T-helper 17 cell (primary cell): Measurements from ENCODE around the gene DVL3. TPM values are rescaled to one million over a fixed set of nuclear protein-coding genes. Genes with fewer than 3 reads are reported as not detected.
A peak's percentile ranks its signal among the peaks of the same experiment; 100 is the strongest.

ENCODE experiments used
- ATAC-seq: fragments of 150-1000 bp; cut with Tn5 transposase; 2 replicates; pipeline ENCODE4 v1.10.0; 2021; ENCODE audit warnings: mild to moderate bottlenecking, moderate library complexity
- DNase-seq, 3 donors: peaks; one replicate each; pipeline versions ENCODE4 v3.0.0 to v3.0.0-alpha.2; 2020 to 2021
- H3K9me3 ChIP-seq: one replicate; pipeline ENCODE4 v1.7.0; 2013; ENCODE audit warnings: low read length, mild to moderate bottlenecking; ENCODE audit not compliant: control insufficient read depth, poor library complexity, severe bottlenecking
- H3K27ac Mint-ChIP-seq: one replicate; pipeline ENCODE4 v1.8.0; 2022; ENCODE audit warnings: mild to moderate bottlenecking, moderate library complexity, mixed read lengths
- H3K27me3 Mint-ChIP-seq: one replicate; pipeline ENCODE4 v1.8.0; 2022; ENCODE audit warnings: mixed read lengths
- H3K36me3 Mint-ChIP-seq: one replicate; pipeline ENCODE4 v1.8.0; 2022; ENCODE audit warnings: low read depth, mixed read lengths
- H3K4me1 Mint-ChIP-seq: one replicate; pipeline ENCODE4 v1.8.0; 2022; ENCODE audit warnings: mild to moderate bottlenecking, mixed read lengths
- H3K4me3 Mint-ChIP-seq: one replicate; pipeline ENCODE4 v1.8.0; 2022; ENCODE audit warnings: mild to moderate bottlenecking, moderate library complexity, mixed read lengths
- total RNA-seq, 4 donors: library from RNA in 2 of 4; stranded (reverse) in 2 of 4; gene quantifications; one replicate each; pipeline ENCODE4 v1.2.3 and lab custom pipeline; 2022 to 2026

Gene DVL3
- total RNA-seq, 2 donors from 2014 or later: 31.5 to 42.9 TPM

GRCh38 chr3:184188080-184188479 lies 32.9 kb downstream of the DVL3 start:
- peaks cover 8% of the 10 kb centered on the region for H3K36me3 Mint-ChIP-seq
- no peaks in the 10 kb centered on the region for H3K27me3 Mint-ChIP-seq
- DNase-seq (no peak), ATAC-seq (no peak)
- peak overlapping the region; percentile 96 for H3K27ac Mint-ChIP-seq
- peaks cover 33% of the 10 kb centered on the region for H3K4me1 Mint-ChIP-seq
- H3K9me3 ChIP-seq: no peaks in the 10 kb centered on the region
- H3K4me3 Mint-ChIP-seq: peak overlapping the region; percentile 49

- no peak for DNase-seq
- no peak for ATAC-seq
- Mint-ChIP-seq H3K36me3 (peaks cover 8% of the 10 kb centered on the region), H3K4me3 (peak overlapping the region; percentile 41), H3K27me3 (no peaks in the 10 kb centered on the region), H3K27ac (no peak overlapping the region), H3K4me1 (peaks cover 33% of the 10 kb centered on the region)
- no peaks in the 10 kb centered on the region for H3K9me3 ChIP-seq
These were observed 34.2 kb downstream of the DVL3 start for GRCh38 chr3:184189421-184189820.

GRCh38 chr3:184192889-184193288 lies 37.7 kb downstream of the DVL3 start:
- no peak overlapping the region for H3K4me3 Mint-ChIP-seq

GRCh38 chr3:184193991-184194539 lies 38.9 kb downstream of the DVL3 start:
- Mint-ChIP-seq H3K4me1 (peaks cover 5% of the 10 kb centered on the region), H3K27ac (no peak overlapping the region)
- H3K9me3 ChIP-seq: no peaks in the 10 kb centered on the region

More at GRCh38 chr3:184192889-184193288, 37.7 kb downstream of the DVL3 start:
- Mint-ChIP-seq H3K27ac (no peak overlapping the region), H3K36me3 (peaks cover 2% of the 10 kb centered on the region), H3K4me1 (peaks cover 12% of the 10 kb centered on the region), H3K27me3 (no peaks in the 10 kb centered on the region)
- no peak for ATAC-seq
- H3K9me3 ChIP-seq: no peaks in the 10 kb centered on the region
- no peak for DNase-seq

GRCh38 chr3:184196536-184196935 lies 41.4 kb downstream of the DVL3 start:
- Mint-ChIP-seq H3K4me3 (no peak overlapping the region), H3K27me3 (no peaks in the 10 kb centered on the region), H3K36me3 (peaks cover 2% of the 10 kb centered on the region), H3K4me1 (peaks cover 2% of the 10 kb centered on the region), H3K27ac (peak overlapping the region; percentile 67)
- DNase-seq (no peak), ATAC-seq (no peak)
- no peaks in the 10 kb centered on the region for H3K9me3 ChIP-seq

More at GRCh38 chr3:184193991-184194539, 38.9 kb downstream of the DVL3 start:
- Mint-ChIP-seq H3K4me3 (no peak overlapping the region), H3K36me3 (peaks cover 2% of the 10 kb centered on the region), H3K27me3 (no peaks in the 10 kb centered on the region)
- no peak for DNase-seq
- ATAC-seq: no peak

GRCh38 chr3:184198509-184198908 lies 43.3 kb downstream of the DVL3 start:
- Mint-ChIP-seq H3K4me1 (peaks cover 2% of the 10 kb centered on the region), H3K36me3 (no peaks in the 10 kb centered on the region), H3K4me3 (no peak overlapping the region), H3K27me3 (no peaks in the 10 kb centered on the region), H3K27ac (no peak overlapping the region)
- ATAC-seq: no peak
- H3K9me3 ChIP-seq: no peaks in the 10 kb centered on the region
- no peak for DNase-seq

- no peaks in the 10 kb centered on the region for H3K9me3 ChIP-seq
- Mint-ChIP-seq H3K27ac (no peak overlapping the region), H3K4me3 (no peak overlapping the region), H3K27me3 (peaks cover 6% of the 10 kb centered on the region), H3K36me3 (no peaks in the 10 kb centered on the region), H3K4me1 (peaks cover 2% of the 10 kb centered on the region)
- no peak for DNase-seq
- ATAC-seq: no peak
These were observed 45.6 kb downstream of the DVL3 start for GRCh38 chr3:184200825-184201224.

- no peaks in the 10 kb centered on the region for H3K9me3 ChIP-seq
- no peak for DNase-seq
These were observed 48.3 kb downstream of the DVL3 start for GRCh38 chr3:184203526-184203925.

GRCh38 chr3:184209146-184209923 lies 54.2 kb downstream of the DVL3 start:
- no peak for ATAC-seq
- H3K27ac Mint-ChIP-seq: no peak overlapping the region
- H3K4me3 Mint-ChIP-seq: no peak overlapping the region
- H3K36me3 Mint-ChIP-seq: peaks cover 5% of the 10 kb centered on the region
- peaks cover 28% of the 10 kb centered on the region for H3K27me3 Mint-ChIP-seq
- no peak for DNase-seq
- H3K4me1 Mint-ChIP-seq: no peaks in the 10 kb centered on the region
- H3K9me3 ChIP-seq: no peaks in the 10 kb centered on the region

More at GRCh38 chr3:184203526-184203925, 48.3 kb downstream of the DVL3 start:
- ATAC-seq: no peak
- Mint-ChIP-seq H3K4me3 (peak overlapping the region; percentile 49), H3K36me3 (peaks cover 5% of the 10 kb centered on the region), H3K4me1 (no peaks in the 10 kb centered on the region), H3K27ac (no peak overlapping the region), H3K27me3 (peaks cover 20% of the 10 kb centered on the region)

GRCh38 chr3:184211297-184211696 lies 56.1 kb downstream of the DVL3 start:
- DNase-seq: no peak
- H3K9me3 ChIP-seq: no peaks in the 10 kb centered on the region
- H3K4me1 Mint-ChIP-seq: no peaks in the 10 kb centered on the region
- ATAC-seq: no peak
- no peak overlapping the region for H3K4me3 Mint-ChIP-seq
- H3K36me3 Mint-ChIP-seq: peaks cover 5% of the 10 kb centered on the region
- H3K27ac Mint-ChIP-seq: no peak overlapping the region
- H3K27me3 Mint-ChIP-seq: peaks cover 25% of the 10 kb centered on the region

- ATAC-seq (no peak), DNase-seq (no peak)
- Mint-ChIP-seq H3K27me3 (peaks cover 20% of the 10 kb centered on the region), H3K27ac (no peak overlapping the region), H3K4me3 (no peak overlapping the region), H3K36me3 (peaks cover 3% of the 10 kb centered on the region), H3K4me1 (no peaks in the 10 kb centered on the region)
- no peaks in the 10 kb centered on the region for H3K9me3 ChIP-seq
These were observed 56.5 kb downstream of the DVL3 start for GRCh38 chr3:184211718-184212117.

GRCh38 chr3:184218814-184219213 lies 63.6 kb downstream of the DVL3 start:
- no peak for DNase-seq
- Mint-ChIP-seq H3K4me1 (no peaks in the 10 kb centered on the region), H3K36me3 (no peaks in the 10 kb centered on the region), H3K27me3 (peaks cover 16% of the 10 kb centered on the region), H3K4me3 (no peak overlapping the region), H3K27ac (no peak overlapping the region)
- ATAC-seq: no peak
- no peaks in the 10 kb centered on the region for H3K9me3 ChIP-seq

- ATAC-seq: no peak
- Mint-ChIP-seq H3K4me1 (no peaks in the 10 kb centered on the region), H3K27ac (no peak overlapping the region)
These were observed 67.3 kb downstream of the DVL3 start for GRCh38 chr3:184222521-184222920.

More at GRCh38 chr3:184222521-184222920, 67.3 kb downstream of the DVL3 start:
- Mint-ChIP-seq H3K36me3 (no peaks in the 10 kb centered on the region), H3K4me3 (no peak overlapping the region), H3K27me3 (peaks cover 35% of the 10 kb centered on the region)
- no peaks in the 10 kb centered on the region for H3K9me3 ChIP-seq
- DNase-seq: no peak
